ENCODE results near the gene MAGI3.

DNA sequence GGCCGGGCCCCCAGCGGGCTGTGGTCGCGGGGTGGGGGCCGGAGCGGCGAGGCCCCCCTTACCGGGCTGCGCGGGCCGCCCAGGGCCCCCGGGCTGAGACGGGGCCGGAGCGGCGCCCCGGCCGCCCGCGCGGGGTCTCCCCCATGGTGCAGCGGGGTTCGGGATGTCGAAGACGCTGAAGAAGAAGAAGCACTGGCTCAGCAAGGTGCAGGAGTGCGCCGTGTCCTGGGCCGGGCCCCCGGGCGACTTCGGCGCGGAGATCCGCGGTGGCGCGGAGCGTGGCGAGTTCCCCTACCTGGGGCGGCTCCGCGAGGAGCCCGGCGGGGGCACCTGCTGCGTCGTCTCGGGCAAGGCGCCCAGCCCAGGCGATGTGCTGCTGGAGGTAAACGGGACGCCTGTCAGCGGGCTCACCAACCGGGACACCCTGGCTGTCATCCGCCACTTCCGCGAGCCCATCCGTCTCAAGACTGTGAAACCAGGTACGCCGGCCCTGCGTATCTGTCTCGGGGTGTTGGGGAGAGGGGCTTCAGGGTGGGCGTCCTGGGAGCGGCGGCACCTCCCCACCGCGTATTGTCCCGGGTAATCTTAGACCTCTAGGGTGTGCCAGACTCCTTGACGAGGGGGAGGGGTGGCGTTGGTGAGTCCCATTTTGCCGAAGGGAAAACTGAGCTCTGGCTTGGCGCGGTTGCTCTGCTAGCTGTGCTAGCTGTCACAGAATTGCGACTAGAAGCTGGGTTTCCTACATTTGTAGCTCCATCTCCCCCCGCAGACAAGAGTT, 745 bp downstream of the MAGI3 start:
- TF ChIP-seq, protein P1, sequence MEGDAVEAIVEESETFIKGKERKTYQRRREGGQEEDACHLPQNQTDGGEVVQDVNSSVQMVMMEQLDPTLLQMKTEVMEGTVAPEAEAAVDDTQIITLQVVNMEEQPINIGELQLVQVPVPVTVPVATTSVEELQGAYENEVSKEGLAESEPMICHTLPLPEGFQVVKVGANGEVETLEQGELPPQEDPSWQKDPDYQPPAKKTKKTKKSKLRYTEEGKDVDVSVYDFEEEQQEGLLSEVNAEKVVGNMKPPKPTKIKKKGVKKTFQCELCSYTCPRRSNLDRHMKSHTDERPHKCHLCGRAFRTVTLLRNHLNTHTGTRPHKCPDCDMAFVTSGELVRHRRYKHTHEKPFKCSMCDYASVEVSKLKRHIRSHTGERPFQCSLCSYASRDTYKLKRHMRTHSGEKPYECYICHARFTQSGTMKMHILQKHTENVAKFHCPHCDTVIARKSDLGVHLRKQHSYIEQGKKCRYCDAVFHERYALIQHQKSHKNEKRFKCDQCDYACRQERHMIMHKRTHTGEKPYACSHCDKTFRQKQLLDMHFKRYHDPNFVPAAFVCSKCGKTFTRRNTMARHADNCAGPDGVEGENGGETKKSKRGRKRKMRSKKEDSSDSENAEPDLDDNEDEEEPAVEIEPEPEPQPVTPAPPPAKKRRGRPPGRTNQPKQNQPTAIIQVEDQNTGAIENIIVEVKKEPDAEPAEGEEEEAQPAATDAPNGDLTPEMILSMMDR (IDR thresholded peaks at IDR 0.05; ENCODE audit: low read length): no peak
- no peak for TF ChIP-seq EZH2 (IDR thresholded peaks at IDR 0.05; ENCODE audit: borderline replicate concordance, low read length)

Data from OCI-LY1 (cell line).